Ecto neural progenitor cell (in vitro differentiated cells): ENCODE results near the gene SCPEP1.
"Not testable (repeated sequence)": the region's sequence is repeated elsewhere in the genome, so short reads cannot be mapped to it uniquely, and the experiment has no call there.

Experiments
- DNase-seq: peaks from one replicate; pipeline ENCODE4 v3.0.0-alpha.2; 2018; ENCODE audit warnings: low spot score

SCPEP1 gene

GRCh38 chr17:56977673-56978395 lies at the start of gene SCPEP1:
Gene SCPEP1, plus strand, starts transcription at chr17:56978131. Its CDS starts 29 bp downstream, at chr17:56978160.
- DNase-seq = peak; percentile 97

- no peak for DNase-seq
Measured at GRCh38 chr17:56928586-56928985, 49.3 kb upstream of the SCPEP1 start.

- DNase-seq = no peak
Measured at GRCh38 chr17:56929362-56929969, 48.5 kb upstream of the SCPEP1 start.

GRCh38 chr17:56930739-56931337 lies 47.1 kb upstream of the SCPEP1 start:
- no peak for DNase-seq

GRCh38 chr17:56933151-56933745 lies 44.7 kb upstream of the SCPEP1 start:
- no peak for DNase-seq

GRCh38 chr17:56933868-56934267 lies 44.1 kb upstream of the SCPEP1 start:
- DNase-seq = no peak

GRCh38 chr17:56934280-56934679 lies 43.7 kb upstream of the SCPEP1 start:
- no peak for DNase-seq

- no peak for DNase-seq
Measured at GRCh38 chr17:56935461-56935860, 42.5 kb upstream of the SCPEP1 start.

GRCh38 chr17:56936697-56937322 lies 41.1 kb upstream of the SCPEP1 start:
- no peak for DNase-seq

- DNase-seq = no peak
Measured at GRCh38 chr17:56937687-56938086, 40.2 kb upstream of the SCPEP1 start.

GRCh38 chr17:56938206-56938605 lies 39.7 kb upstream of the SCPEP1 start:
- not testable (repeated sequence) for DNase-seq

- DNase-seq = no peak
Measured at GRCh38 chr17:56939869-56940484, 38.0 kb upstream of the SCPEP1 start.

- no peak for DNase-seq
Measured at GRCh38 chr17:56943505-56944125, 34.3 kb upstream of the SCPEP1 start.

- no peak for DNase-seq
Measured at GRCh38 chr17:56945938-56946505, 31.9 kb upstream of the SCPEP1 start.

- no peak for DNase-seq
Measured at GRCh38 chr17:56947741-56948140, 30.2 kb upstream of the SCPEP1 start.

GRCh38 chr17:56948491-56948890 lies 29.4 kb upstream of the SCPEP1 start:
- no peak for DNase-seq

- no peak for DNase-seq
Measured at GRCh38 chr17:56949595-56949994, 28.3 kb upstream of the SCPEP1 start.

GRCh38 chr17:56956992-56957391 lies 20.9 kb upstream of the SCPEP1 start:
- no peak for DNase-seq

- peak; percentile 98 for DNase-seq
Measured at GRCh38 chr17:56960596-56961538, 17.1 kb upstream of the SCPEP1 start, which contains the start of gene COIL. Gene COIL, minus strand, starts transcription at chr17:56961050. Its CDS starts 31 bp downstream, at chr17:56961019.

- DNase-seq = not testable (repeated sequence)
Measured at GRCh38 chr17:56965241-56965640, 12.7 kb upstream of the SCPEP1 start.
